Dermis blood vessel endothelial cell (primary cell): ENCODE measurements around the gene SPSB3. TPM values are rescaled to one million over a fixed set of nuclear protein-coding genes. Genes with fewer than 3 reads are reported as not detected.
"Not testable (repeated sequence)": the region's sequence is repeated elsewhere in the genome, so short reads cannot be mapped to it uniquely, and the experiment has no call there.

Experiments used
- DNase-seq: peaks from one replicate; pipeline ENCODE4 v3.0.0; 2010
- total RNA-seq: library from RNA; depleted of rRNA; stranded (reverse); fragments of >200 nt; gene quantifications from 2 replicates; pipeline ENCODE4 v1.2.3, GENCODE V29; 2014

SPSB3 gene
- total RNA-seq, 1 donor from 2014 or later: 82.2 TPM

DNA sequence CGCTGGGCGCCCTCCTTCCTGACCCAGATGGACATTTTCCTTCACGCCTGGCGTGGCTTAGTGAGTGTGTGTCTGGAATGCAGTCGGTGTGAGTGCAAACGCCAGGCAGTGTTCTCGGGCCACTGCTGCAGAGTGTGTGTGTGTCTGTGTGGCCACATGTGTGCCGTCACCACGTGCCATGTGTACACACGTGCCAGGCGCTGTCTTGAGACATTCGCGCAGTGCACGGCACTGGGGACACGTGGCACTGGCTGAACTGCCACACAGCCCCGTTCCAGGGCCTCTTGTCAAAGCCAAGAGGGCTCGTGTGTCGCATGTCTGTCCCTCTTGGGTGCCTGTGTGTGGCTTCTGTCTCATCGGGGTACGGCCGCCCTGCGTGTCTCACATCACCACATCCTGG lies 47.6 kb downstream of the SPSB3 start:
- DNase-seq: no peak

DNA sequence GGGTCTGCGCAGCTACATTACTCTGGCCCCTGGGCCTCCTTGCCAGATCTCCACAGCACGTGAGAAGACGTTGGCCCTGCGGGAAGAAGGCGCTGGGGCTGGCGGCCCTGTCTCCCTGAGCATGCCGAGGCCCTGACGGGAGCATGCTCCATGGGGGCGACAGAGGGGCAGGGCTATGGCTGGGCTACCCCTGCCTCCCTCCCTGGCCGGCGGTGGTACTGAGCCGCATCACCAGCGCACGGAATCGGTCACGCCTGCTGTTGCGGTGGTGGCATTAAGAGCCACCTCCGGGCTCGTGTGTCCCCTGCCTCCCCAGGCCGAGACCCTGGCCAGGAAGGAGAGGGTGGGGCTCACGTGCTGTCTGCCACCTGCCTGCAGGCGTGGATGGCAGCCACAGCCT lies 48.2 kb downstream of the SPSB3 start:
- DNase-seq: no peak

DNA sequence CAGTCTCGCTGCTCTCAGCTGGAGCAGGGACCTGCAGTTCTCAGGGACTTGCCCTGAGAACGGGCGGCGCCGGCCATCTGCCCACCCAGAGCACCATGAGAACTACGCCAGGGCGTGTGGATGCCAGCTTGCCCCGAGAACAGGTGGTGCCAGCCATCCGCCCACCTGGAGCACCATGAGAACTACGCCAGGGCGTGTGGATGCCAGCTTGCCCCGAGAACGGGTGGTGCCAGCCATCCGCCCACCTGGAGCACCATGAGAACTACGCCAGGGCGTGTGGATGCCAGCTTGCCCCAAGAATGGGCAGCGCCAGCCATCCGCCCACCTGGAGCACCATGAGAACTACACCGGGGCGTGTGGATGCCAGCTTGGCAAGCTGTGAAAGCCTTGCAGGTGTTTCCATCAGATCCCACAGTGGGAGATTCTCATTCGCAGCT lies 49.8 kb downstream of the SPSB3 start:
- DNase-seq: not testable (repeated sequence)

DNA sequence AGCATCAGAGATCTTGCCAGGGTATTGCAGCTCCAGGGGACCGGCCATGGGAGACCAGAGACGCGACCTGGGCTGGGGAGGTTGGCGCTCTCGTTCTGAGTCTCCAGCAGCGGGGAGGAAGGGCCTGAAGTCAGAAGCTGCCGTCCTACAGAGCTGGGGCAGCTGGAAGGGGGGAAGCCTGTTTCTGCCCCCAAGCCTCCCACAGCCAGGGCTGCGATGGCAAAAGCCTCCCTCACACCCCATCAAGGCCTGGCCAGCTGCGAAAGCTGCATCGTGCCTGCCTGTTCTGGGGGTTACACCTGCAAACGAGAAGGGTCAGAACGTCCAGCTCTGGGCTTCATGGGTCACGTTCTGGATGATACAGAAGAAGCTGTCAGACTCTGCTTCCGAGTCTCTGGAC lies 50.3 kb downstream of the SPSB3 start:
- no peak for DNase-seq

DNA sequence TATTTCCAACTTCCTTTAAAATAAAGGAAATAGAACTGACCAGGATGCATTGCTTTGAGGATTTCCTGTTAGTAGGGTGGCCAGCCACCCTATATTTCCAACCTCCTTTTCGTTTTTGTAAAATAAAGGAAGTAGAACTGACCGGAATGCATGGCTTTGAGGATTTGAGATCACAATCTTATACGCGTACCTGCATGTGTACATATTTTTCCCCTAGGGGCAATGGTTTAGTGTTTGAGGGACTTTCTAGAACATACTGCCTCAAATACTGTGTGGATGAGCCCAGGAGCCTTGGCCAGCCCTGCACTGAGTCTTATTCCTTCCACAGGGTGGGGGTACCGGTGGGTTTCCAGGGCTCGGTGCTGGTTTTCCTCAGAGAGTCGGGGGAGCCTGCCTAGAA lies 50.8 kb downstream of the SPSB3 start:
- DNase-seq: no peak

DNA sequence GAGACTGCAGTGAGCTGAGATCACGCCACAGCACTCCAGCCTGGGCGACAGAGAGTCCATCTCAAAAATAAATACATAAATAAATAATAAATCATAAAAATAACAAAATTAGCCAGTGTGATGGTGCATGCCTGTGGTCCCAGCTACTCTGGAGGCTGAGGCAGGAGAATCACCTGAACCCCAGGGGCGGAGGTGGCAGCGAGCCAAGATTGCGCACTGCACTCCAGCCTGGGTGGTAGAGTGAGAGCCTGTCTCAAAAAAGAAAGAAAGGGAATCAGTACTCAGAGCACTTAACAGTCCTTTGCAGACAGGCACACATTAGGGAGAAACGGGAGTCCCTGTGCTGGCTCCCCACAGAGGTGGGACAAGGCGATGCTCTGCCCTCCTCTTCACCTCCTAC lies 51.3 kb downstream of the SPSB3 start:
- DNase-seq: no peak

DNA sequence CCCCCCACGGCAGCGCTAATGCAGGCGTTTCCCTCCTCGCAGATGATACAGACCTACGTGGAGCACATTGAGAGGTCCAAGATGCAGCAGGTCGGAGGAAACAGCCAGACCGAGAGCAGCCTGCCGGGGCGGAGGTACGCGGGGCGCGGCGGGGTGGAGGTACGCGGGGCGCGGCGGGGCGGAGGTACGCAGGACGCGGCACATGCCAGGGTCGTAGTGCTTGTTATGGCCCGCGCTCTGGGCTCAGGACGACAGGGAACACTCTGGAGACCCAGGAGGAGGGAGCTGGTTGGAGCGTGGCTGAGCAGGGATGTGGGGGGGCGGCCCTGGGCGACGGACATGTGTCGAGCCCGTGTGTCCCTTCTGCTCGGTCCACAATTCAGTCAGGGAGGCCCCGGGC lies 52.9 kb downstream of the SPSB3 start:
- no peak for DNase-seq

DNA sequence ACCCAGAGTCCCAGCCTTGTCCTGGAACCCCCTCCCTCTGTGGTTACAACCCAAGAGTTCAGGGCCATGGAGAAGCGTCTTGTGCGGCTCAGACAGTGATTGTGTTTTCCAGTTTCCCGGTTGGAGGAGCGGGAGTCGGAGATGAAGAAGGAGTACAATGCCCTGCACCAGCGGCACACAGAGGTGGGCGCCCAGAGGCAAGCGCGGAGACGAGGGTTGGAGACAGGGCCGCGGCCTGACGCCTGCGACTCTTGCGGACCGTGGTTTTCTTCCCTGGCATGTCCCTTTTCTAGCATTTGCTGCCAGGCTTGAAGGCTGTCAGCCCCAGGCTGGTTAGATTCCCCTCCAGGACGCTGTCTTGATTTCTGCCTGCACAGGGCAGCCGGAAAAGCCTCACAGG lies 53.3 kb downstream of the SPSB3 start:
- no peak for DNase-seq

DNA sequence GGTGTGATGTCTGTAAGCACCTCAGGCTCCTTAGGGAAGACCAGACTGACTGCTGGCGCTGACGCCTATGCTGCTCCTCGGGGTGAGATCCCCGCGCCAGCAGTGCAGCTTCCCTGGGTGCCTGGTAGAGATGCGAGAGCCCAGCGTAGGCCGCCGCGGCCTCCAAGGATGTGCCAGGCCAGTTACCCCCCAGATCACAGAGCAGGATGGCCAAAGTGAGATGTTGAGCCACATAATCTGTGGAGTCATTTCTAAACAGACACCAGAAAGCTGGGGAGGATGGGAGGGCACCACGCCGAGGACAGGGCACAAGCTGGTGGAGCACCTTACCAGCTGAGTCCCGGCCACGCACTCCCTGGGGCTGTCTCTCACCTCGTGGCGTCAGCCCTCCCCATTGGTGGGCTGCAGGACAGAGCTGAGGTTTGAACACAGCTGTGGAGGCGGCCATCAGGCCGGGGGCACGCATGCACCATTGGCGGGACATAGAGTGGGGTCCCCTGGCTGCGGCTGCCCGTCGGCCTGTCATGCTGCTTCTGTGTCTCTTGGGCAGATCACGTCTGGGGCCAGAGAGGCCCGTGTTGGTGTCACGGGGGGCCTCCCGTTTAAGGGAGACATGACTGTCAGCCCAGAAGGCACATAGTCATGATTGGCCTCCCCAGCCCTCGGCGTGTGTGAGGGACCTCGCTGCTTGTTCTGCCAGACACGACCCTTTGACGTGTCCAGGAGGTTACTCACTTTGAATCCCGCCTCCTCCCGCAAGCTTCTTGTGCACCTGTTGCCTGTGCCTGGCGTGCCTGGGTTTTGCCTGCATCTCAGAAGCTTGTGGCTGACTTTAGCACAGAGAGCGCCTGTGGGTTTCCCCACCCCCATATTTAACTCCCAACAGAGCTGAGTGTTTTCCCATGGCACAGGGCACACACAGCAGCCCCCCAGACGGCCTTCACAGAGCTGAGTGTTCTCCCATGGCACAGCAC lies 54.4 kb downstream of the SPSB3 start:
- DNase-seq: no peak

Other genes with a start within 250 kb of the SPSB3 start
- gene TMEM204, start 248.9 kb downstream of the SPSB3 start, total RNA-seq: 97.4 and 107 TPM in 2 replicates
- 20.7 and 24.8 TPM in 2 replicates for gene IFT140, start 170.5 kb downstream of the SPSB3 start, total RNA-seq
- gene CRAMP1, start 170.2 kb downstream of the SPSB3 start, total RNA-seq: 12.9 and 17.3 TPM in 2 replicates
- 63.0 and 114 TPM in 2 replicates for gene JPT2, start 104.3 kb downstream of the SPSB3 start, total RNA-seq
- gene MAPK8IP3, start 76.4 kb downstream of the SPSB3 start, total RNA-seq: 20.9 and 41.0 TPM in 2 replicates
- gene NME3, start 11.0 kb downstream of the SPSB3 start, total RNA-seq: 46.6 and 87.3 TPM in 2 replicates
- gene EME2, start 9.8 kb downstream of the SPSB3 start, total RNA-seq: 9.7 and 16.5 TPM in 2 replicates
- gene MRPS34, start 9.4 kb downstream of the SPSB3 start, total RNA-seq: 77.1 and 84.7 TPM in 2 replicates
- 91.8 and 110 TPM in 2 replicates for gene NUBP2, start 389 bp upstream of the SPSB3 start, total RNA-seq
- not detected in 2 replicates for gene IGFALS, start 11.1 kb upstream of the SPSB3 start, total RNA-seq
- gene HAGH, start 44.3 kb upstream of the SPSB3 start, total RNA-seq: 76.5 and 89.2 TPM in 2 replicates
- 79.7 and 82.4 TPM in 2 replicates for gene FAHD1, start 44.6 kb upstream of the SPSB3 start, total RNA-seq
- gene MEIOB, start 89.6 kb upstream of the SPSB3 start, total RNA-seq: not detected in 2 replicates
- gene HS3ST6, start 135.8 kb upstream of the SPSB3 start, total RNA-seq: not detected in 2 replicates
- 6.6 and 8.1 TPM in 2 replicates for gene MSRB1, start 160.6 kb upstream of the SPSB3 start, total RNA-seq
- not detected in 2 replicates for gene RPL3L, start 172.1 kb upstream of the SPSB3 start, total RNA-seq
- 107 and 149 TPM in 2 replicates for gene NDUFB10, start 177.0 kb upstream of the SPSB3 start, total RNA-seq
- gene RPS2, start 182.3 kb upstream of the SPSB3 start, total RNA-seq: 1,669 and 1,784 TPM in 2 replicates
- gene RNF151, start 184.3 kb upstream of the SPSB3 start, total RNA-seq: not detected in 2 replicates
- gene TBL3, start 189.5 kb upstream of the SPSB3 start, total RNA-seq: 46.1 and 71.8 TPM in 2 replicates
- gene NOXO1, start 198.9 kb upstream of the SPSB3 start, total RNA-seq: 0.34 TPM in 1 of 2 replicates, not detected in the other
- gene GFER, start 201.6 kb upstream of the SPSB3 start, total RNA-seq: 9.0 and 13.4 TPM in 2 replicates
- 1.6 and 2.4 TPM in 2 replicates for gene SYNGR3, start 207.4 kb upstream of the SPSB3 start, total RNA-seq
- 19.1 and 28.2 TPM in 2 replicates for gene ZNF598, start 227.2 kb upstream of the SPSB3 start, total RNA-seq
- 0.17 and 1.2 TPM in 2 replicates for gene NPW, start 237.2 kb upstream of the SPSB3 start, total RNA-seq
- gene NHERF2, start 244.3 kb upstream of the SPSB3 start, total RNA-seq: 33.5 and 79.6 TPM in 2 replicates